CD14-positive monocyte (primary cell): ENCODE measurements around the gene C20orf204. TPM values are rescaled to one million over a fixed set of nuclear protein-coding genes. Genes with fewer than 3 reads are reported as not detected.

Experiments
- DNase-seq, 3 donors: peaks; one replicate each; pipeline ENCODE4 v3.0.0-alpha.2; 2011 to 2022
- H2AFZ ChIP-seq: 2 replicates; pipeline ENCODE4 v1.6.0; 2012; ENCODE audit warnings: mild to moderate bottlenecking, low read depth, low read length, inconsistent platforms; ENCODE audit not compliant: insufficient read depth, poor library complexity, severe bottlenecking
- H3K27ac ChIP-seq, 2 donors: 1 replicate in 1 of 2; 2 replicates in 1 of 2; pipeline ENCODE4 v1.5.1; 2012 to 2013; ENCODE audit warnings: low read length in 2 of 2, control low read depth in 1 of 2, inconsistent platforms in 1 of 2, low read depth in 1 of 2, mild to moderate bottlenecking in 1 of 2
- H3K27me3 ChIP-seq, 2 donors: one replicate each; pipeline versions ENCODE4 v1.6.0 to v1.6.1; 2011 to 2013; ENCODE audit warnings: low read length in 2 of 2; ENCODE audit not compliant: control insufficient read depth in 2 of 2, insufficient read depth in 2 of 2
- H3K36me3 ChIP-seq, 2 donors: replicated peaks in 1 of 2; 1 replicate in 1 of 2; 2 replicates in 1 of 2; pipeline versions ENCODE4 v1.5.1 to v1.6.1; 2012 to 2013; ENCODE audit warnings: low read length in 2 of 2, control low read depth in 1 of 2, inconsistent platforms in 1 of 2, mild to moderate bottlenecking in 1 of 2; ENCODE audit not compliant: insufficient read depth in 2 of 2, control insufficient read depth in 1 of 2
- H3K4me1 ChIP-seq, 2 donors: 1 replicate in 1 of 2; 2 replicates in 1 of 2; pipeline versions ENCODE4 v1.5.1 to v1.6.1; 2012 to 2013; ENCODE audit warnings: low read length in 2 of 2, control low read depth in 1 of 2, inconsistent platforms in 1 of 2, mild to moderate bottlenecking in 1 of 2, moderate library complexity in 1 of 2; ENCODE audit not compliant: insufficient read depth in 2 of 2, control insufficient read depth in 1 of 2
- H3K4me2 ChIP-seq: replicated peaks from 2 replicates; pipeline ENCODE3; 2012; ENCODE audit warnings: low read length, moderate library complexity, mild to moderate bottlenecking; ENCODE audit not compliant: poor library complexity, severe bottlenecking; ENCODE audit errors: extremely low read depth
- H3K4me3 ChIP-seq, 3 experiments: fragments of 200-600 bp in 1 of 3; sonication (generic) in 1 of 3; replicated peaks in 1 of 3; 1 replicate in 2 of 3; 2 replicates in 1 of 3; pipeline ENCODE4 v1.5.1; 2011 to 2013; ENCODE audit warnings: low read length in 3 of 3, mild to moderate bottlenecking in 3 of 3, control low read depth in 2 of 3, low read depth in 2 of 3, inconsistent platforms in 1 of 3, moderate library complexity in 1 of 3
- H3K79me2 ChIP-seq: 2 replicates; pipeline ENCODE4 v1.6.0; 2012; ENCODE audit warnings: mild to moderate bottlenecking, control low read depth, inconsistent platforms, low read length, moderate library complexity; ENCODE audit not compliant: insufficient read depth
- H3K9ac ChIP-seq: 2 replicates; pipeline ENCODE4 v1.6.0; 2017; ENCODE audit warnings: low read length, mild to moderate bottlenecking; ENCODE audit not compliant: insufficient read depth, poor library complexity, severe bottlenecking
- H3K9me3 ChIP-seq, 2 donors: replicated peaks in 1 of 2; 1 replicate in 1 of 2; 2 replicates in 1 of 2; pipeline versions ENCODE4 v1.5.1 to v1.6.1; 2012 to 2013; ENCODE audit warnings: low read length in 2 of 2, control low read depth in 1 of 2; ENCODE audit not compliant: control insufficient read depth in 1 of 2, insufficient read depth in 1 of 2
- H4K20me1 ChIP-seq: 2 replicates; pipeline ENCODE4 v1.6.0; 2012; ENCODE audit warnings: mild to moderate bottlenecking, low read length, control low read depth, moderate library complexity; ENCODE audit not compliant: insufficient read depth
- H3K27ac Mint-ChIP-seq, 7 donors: one replicate each; pipeline ENCODE4 v1.8.0; 2020; ENCODE audit warnings: mild to moderate bottlenecking in 7 of 7, mixed read lengths in 7 of 7, moderate library complexity in 6 of 7, inconsistent platforms in 2 of 7
- H3K27me3 Mint-ChIP-seq, 3 donors: one replicate each; pipeline ENCODE4 v1.8.0; 2021 to 2022; ENCODE audit warnings: low read depth in 3 of 3, mild to moderate bottlenecking in 3 of 3, mixed read lengths in 3 of 3, moderate library complexity in 3 of 3, inconsistent platforms in 1 of 3
- H3K36me3 Mint-ChIP-seq, 2 donors: one replicate each; pipeline ENCODE4 v1.8.0; 2020; ENCODE audit warnings: mixed read lengths in 2 of 2, inconsistent platforms in 1 of 2, mild to moderate bottlenecking in 1 of 2
- H3K4me1 Mint-ChIP-seq: one replicate; pipeline ENCODE4 v1.8.0; 2020; ENCODE audit warnings: mild to moderate bottlenecking, mixed read lengths
- H3K4me3 Mint-ChIP-seq, 2 donors: one replicate each; pipeline ENCODE4 v1.8.0; 2020; ENCODE audit warnings: mild to moderate bottlenecking in 2 of 2, mixed read lengths in 2 of 2, moderate library complexity in 1 of 2
- H3K9me3 Mint-ChIP-seq, 7 donors: one replicate each; pipeline ENCODE4 v1.8.0; 2020 to 2022; ENCODE audit warnings: mixed read lengths in 7 of 7, mild to moderate bottlenecking in 6 of 7, moderate library complexity in 6 of 7, inconsistent platforms in 2 of 7
- CTCF ChIP-seq: fragments of 200-600 bp; IDR thresholded peaks from one replicate; pipeline ENCODE4 v1.8.0; 2022; ENCODE audit warnings: antibody characterized with exemption, mild to moderate bottlenecking
- WGBS: methylation state at CpG from one replicate; pipeline ENCODE4 v1.1.5; 2013; ENCODE audit warnings: missing lambda C conversion rate; ENCODE audit not compliant: insufficient coverage; 5-methylcytosine and 5-hydroxymethylcytosine counted together
- intact Hi-C, 2 donors: fragments of 100-400 bp; cut with micrococcal nuclease; formaldehyde crosslinking; loops; one replicate each; pipeline versions ENCODE4 v1.15.0 to v1.15.1; 2023
- polyA plus RNA-seq, 3 donors: library from polyadenylated mRNA; depleted of rRNA in 1 of 3; unstranded in 2 of 3; stranded (reverse) in 1 of 3; fragments of 300-500 nt in 2 of 3; fragments of >200 nt in 1 of 3; fragmentation: Illumina TruSeq in 2 of 3; gene quantifications; 1 replicate in 2 of 3; 2 replicates in 1 of 3; pipeline ENCODE4 v1.2.3, GENCODE V29; 2012 to 2021

Gene C20orf204
- polyA plus RNA-seq, 3 donors: 0.20 TPM; not detected in 2

GRCh38 chr20:64056639-64056888 is 20.6 kb downstream of the C20orf204 start:
- H3K4me3 ChIP-seq: no peak overlapping the region
- Mint-ChIP-seq H3K9me3 (peaks cover 0 to 3% (median 0%) of the 10 kb centered on the region in 7 donors), H3K27me3 (peaks cover 35 to 61% (median 38%) of the 10 kb centered on the region in 3 donors), H3K4me3 (no peak overlapping the region), H3K4me1 (peaks cover 19% of the 10 kb centered on the region), H3K27ac (no peak overlapping the region), H3K36me3 (peaks cover 0 to 3% of the 10 kb centered on the region in 2 donors)
- WGBS: 60% methylated on average over 4 of the region's 7 CpGs
- no peak overlapping the region for H2AFZ ChIP-seq
- H3K9me3 ChIP-seq: no peaks in the 10 kb centered on the region
- H3K27me3 ChIP-seq: peaks cover 0 to 39% of the 10 kb centered on the region in 2 donors
- intact Hi-C loops: no loop called here
- no peak overlapping the region for H3K9ac ChIP-seq
- peaks cover 10 to 14% of the 10 kb centered on the region in 2 donors for H3K4me1 ChIP-seq
- no peak overlapping the region for H3K4me2 ChIP-seq
- TF ChIP-seq CTCF: no peak
- no peak overlapping the region for H3K27ac ChIP-seq
- H3K79me2 ChIP-seq: no peaks in the 10 kb centered on the region
- no peak for DNase-seq
- no peaks in the 10 kb centered on the region for H3K36me3 ChIP-seq
- no peaks in the 10 kb centered on the region for H4K20me1 ChIP-seq

DNA sequence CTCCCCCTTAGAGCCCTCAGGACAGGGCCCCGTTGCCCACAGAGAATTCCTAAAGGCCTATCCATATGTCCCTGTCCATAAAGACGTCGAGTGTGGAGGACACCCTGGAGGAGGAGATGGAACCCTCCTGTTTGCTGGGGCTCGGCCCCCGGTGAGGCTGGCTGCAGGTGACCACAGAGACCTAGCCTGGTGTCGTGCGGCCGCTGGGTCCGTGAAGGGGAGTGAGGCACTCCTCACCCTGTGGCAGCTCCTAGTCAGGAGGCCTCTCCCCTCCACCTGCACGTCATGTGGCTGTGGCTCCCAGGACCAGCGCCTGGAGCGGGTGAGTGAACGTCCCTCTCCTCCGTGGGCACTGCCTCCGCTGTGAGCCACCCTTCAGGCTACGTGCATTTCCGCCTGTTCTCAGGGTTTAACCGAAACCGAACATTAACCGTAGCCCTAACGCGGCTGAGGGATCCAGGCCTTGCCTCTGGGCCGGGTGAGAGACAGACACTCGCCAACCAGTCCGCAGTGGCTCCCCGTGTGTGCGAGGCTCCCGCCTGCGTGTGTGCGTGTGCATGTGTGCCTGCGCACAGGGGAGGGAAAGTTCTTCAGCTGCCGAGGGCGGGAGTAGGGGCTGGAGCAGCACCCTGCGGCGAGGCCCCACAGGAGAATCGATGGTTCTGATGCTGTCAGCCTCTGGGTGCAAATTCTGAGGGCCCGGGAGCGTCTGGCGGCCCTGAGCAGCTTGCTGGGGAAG is 21.1 kb downstream of the C20orf204 start:
- Histone ChIP-seq H2AFZ (no peak overlapping the region), H3K4me2 (peak overlapping the region; percentile 28), H4K20me1 (no peaks in the 10 kb centered on the region), H3K4me3 (no peak overlapping the region), H3K9me3 (no peaks in the 10 kb centered on the region), H3K4me1 (peaks cover 10 to 14% of the 10 kb centered on the region in 2 donors), H3K27me3 (peaks cover 0 to 36% of the 10 kb centered on the region in 2 donors), H3K9ac (no peak overlapping the region), H3K27ac (no peak overlapping the region), H3K79me2 (no peaks in the 10 kb centered on the region), H3K36me3 (no peaks in the 10 kb centered on the region)
- Mint-ChIP-seq H3K27ac (no peak overlapping the region), H3K27me3 (peaks cover 30 to 57% (median 36%) of the 10 kb centered on the region in 3 donors), H3K4me1 (peaks cover 21% of the 10 kb centered on the region), H3K4me3 (peak overlapping the region; percentile 47 to 79), H3K36me3 (peaks cover 0 to 3% of the 10 kb centered on the region in 2 donors), H3K9me3 (peaks cover 0 to 3% (median 0%) of the 10 kb centered on the region in 7 donors)
- no peak for TF ChIP-seq CTCF
- DNase-seq: no peak
- WGBS: 57% methylated on average over 36 of the region's 39 CpGs
- intact Hi-C loops: no loop called here
